GM12878 (cell line): Measurements from ENCODE around the gene ABCC5.

Source experiments
- MXI1 ChIP-seq: fragments of 150-350 bp; IDR thresholded peaks from 2 replicates; pipeline ENCODE4 v1.6.1; 2011; ENCODE audit warnings: low read depth, mild to moderate bottlenecking, inconsistent platforms, low read length, improper control_type of control experiment
- POLR2A ChIP-seq: IDR thresholded peaks from 2 replicates; pipeline ENCODE4 v1.6.1; 2011; ENCODE audit warnings: low read depth, mild to moderate bottlenecking, low read length
- TARDBP ChIP-seq: IDR thresholded peaks from 2 replicates; pipeline ENCODE4 v1.6.1; 2016; ENCODE audit warnings: borderline replicate concordance

GRCh38 chr3:183898028-183898431, 119.7 kb downstream of the ABCC5 start:
- TF ChIP-seq POLR2A = no peak
- TF ChIP-seq MXI1 = no peak
- no peak for TF ChIP-seq TARDBP
